SW480 (cell line): ENCODE measurements around the gene WDFY2.

Experiments
- DNase-seq: peaks from one replicate; pipeline ENCODE4 v3.0.0-alpha.2; 2016; ENCODE audit warnings: low spot score

Gene WDFY2

GRCh38 chr13:51770681-51771417 lies 186.6 kb downstream of the WDFY2 start:
- DNase-seq: no peak

GRCh38 chr13:51771418-51772104 lies 187.3 kb downstream of the WDFY2 start:
- no peak for DNase-seq

- DNase-seq: no peak
These were observed 187.8 kb downstream of the WDFY2 start for GRCh38 chr13:51772105-51772455.

DNA sequence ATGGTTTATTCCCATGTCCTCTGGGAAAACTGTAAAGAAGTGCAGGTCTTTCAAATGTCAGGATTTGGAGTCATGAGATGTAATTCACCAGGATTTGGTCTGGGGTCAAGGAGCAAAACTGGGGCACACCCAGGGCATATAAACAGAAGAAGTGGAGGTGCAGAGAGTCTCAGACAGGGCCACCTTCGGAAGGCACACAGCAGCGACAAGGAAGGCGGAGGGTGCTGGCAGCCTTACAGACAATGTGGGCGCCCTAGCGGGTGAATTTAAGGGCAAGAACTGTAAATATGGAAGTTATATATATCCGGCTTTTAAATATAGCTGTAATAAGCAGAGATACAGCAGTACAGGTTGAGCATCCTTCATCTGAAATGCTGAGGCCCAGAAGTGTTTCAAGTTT lies 188.5 kb downstream of the WDFY2 start:
- DNase-seq: no peak

- no peak for DNase-seq
These were observed 189.3 kb downstream of the WDFY2 start for GRCh38 chr13:51773515-51773914.

DNA sequence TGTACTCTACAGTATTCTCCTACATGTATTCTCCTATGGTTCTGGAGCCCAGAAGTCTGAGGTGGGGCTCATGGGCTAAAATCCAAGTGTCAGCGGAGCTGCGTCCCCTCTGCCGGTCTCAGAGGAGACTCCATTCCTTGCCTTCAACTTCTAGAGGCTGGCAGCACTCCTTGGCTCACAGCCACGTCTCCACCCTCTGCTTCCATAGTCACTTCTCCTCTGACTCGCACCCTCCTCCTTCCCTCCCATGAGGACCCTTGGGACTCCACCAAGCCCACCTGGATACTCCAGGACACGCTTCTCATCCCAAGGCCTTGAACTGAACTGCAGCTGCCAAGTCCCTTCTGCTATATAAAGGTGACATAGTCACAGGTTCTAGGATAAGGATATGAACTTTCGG lies 191.9 kb downstream of the WDFY2 start:
- DNase-seq: no peak

DNA sequence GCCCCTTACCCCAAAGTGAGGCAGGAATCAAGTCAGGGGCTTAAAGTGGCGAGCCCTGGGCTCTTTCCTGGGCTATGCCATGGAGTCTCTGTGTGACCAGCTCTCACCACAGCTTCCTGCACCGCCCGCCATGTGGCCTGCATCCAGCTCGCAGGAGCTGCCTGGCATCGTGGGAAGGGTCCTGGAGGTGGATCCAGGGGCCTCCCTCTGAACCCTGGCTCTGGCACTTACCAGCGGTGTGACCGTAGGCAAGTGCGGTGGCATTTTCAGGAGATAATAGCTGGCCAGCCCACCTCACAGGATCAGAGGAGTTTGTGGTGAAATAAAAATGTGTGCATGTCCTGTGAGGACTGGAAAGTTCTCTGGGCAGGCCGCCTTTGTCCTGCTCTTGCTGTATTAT lies 193.7 kb downstream of the WDFY2 start:
- peak; percentile 70 for DNase-seq

DNA sequence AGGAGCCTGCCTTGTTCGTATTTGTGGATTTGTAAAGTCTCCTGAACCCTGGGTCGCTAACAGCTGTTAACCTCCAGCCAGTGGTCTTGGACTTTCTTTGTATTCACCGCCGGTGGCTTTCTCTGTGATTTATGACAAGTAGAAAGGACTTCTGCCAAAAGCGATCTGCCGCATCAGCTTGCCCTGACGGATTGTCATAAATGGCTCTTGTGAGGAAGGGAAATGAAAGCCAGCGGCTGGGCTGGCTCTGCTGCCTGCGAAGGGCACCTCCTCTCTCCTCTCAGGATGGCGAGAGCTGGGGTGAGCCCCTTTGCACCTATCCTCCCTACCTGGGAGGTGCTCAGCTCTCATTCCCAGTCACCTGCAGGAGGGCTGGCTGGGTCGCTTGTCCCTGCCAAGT lies 194.1 kb downstream of the WDFY2 start:
- peak; percentile 73 for DNase-seq

GRCh38 chr13:51780099-51780498 lies 195.8 kb downstream of the WDFY2 start:
- DNase-seq: no peak

- peak; percentile 31 for DNase-seq
These were observed 197.2 kb downstream of the WDFY2 start for GRCh38 chr13:51781246-51782022.

DNA sequence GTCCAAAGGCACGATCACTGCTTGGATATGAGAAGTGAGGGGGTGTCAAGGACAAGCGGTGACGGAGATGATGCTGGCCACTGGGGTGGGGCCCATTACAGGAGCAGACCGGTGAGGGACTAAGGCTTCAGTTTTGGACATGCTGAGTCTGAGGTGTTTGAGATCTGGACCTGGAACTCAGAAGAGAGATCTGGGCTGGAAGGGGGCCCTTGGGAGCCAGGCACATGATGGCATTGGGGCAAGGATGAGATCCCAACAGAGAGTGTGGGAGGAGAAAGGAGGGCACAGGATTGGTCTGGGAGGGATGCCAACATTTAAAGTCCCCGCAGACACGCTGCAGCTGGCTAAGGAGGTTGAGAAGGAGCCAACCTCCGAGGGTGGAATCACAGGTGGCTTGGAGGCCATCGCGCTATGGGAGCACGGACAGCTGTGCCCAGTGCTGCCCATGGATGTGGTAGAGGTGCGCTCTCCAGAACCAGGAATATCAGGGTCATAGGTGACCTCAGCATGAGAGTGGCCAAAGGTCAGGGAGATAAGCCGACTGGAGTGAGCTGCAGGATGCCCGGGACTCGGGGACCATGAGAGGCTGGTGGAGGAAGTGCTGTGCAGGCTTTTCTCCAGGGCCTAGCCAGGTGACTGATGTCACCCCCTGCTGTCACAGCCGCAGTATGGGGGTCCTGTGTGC lies 197.9 kb downstream of the WDFY2 start:
- DNase-seq: no peak

DNA sequence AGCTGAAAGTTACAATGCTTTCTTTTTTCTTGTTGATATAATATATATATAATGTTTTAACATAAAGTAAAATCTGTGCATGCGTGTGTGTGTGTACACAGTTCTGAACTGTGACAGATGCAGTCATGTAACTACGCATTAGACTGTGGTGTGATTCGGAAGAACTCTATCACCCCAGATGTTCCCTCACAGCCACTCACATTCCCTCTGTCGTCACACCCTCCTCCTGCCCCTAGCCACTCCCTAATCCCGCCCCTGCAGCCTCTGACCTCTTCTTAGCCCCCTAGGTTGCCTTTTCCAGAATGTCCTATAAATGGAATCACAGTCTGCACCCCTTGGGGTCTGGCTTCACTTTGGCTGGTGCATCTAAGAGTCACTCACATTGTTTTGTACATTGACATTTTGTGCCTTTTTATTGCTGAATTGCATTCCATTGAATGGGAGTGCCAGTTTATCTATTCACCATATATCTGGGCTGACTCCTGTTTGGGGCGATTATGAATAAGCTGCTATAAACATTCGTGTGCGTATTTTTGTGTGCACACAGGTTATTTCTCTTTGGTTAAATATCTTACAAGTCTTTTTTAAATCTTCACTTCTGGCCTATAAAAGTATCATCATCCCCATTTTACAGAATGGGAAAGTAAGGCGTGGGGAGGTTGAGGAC lies 199.3 kb downstream of the WDFY2 start:
- DNase-seq: no peak

- DNase-seq: no peak
These were observed 199.8 kb downstream of the WDFY2 start for GRCh38 chr13:51784097-51784496.

DNA sequence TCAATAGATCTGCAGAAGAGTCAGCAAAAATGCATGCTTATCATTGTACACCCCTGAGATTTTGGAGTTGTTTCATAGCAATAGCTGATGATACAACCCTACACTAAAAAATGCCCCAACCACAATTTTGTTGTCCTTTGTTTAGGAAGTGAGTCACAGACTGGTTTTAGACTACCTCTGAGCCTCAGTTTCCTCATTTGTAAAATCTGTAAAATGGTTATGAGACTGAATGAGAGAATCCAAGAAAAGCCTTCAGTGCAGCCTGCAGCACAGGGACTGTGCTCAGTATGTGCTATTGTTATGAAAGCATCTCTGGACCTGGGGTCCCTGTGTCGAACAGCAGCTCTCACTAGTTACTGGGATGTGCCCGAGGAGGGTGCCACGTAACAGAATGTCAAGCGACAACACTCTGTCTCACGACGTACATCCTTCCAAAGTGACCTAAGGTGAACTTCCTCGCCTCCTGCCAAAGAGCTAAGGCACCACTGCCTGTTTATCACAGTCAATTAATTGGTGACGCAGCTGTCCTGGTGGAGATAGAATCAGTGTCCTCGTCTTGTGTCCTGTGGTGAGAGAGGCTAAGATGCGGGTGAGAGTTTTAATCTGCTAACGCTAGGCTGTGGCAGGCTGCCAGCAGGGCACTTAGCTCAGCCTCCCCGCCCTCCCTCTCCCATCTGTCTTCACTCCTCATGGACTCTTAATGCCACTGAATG lies 201.6 kb downstream of the WDFY2 start:
- no peak for DNase-seq

DNA sequence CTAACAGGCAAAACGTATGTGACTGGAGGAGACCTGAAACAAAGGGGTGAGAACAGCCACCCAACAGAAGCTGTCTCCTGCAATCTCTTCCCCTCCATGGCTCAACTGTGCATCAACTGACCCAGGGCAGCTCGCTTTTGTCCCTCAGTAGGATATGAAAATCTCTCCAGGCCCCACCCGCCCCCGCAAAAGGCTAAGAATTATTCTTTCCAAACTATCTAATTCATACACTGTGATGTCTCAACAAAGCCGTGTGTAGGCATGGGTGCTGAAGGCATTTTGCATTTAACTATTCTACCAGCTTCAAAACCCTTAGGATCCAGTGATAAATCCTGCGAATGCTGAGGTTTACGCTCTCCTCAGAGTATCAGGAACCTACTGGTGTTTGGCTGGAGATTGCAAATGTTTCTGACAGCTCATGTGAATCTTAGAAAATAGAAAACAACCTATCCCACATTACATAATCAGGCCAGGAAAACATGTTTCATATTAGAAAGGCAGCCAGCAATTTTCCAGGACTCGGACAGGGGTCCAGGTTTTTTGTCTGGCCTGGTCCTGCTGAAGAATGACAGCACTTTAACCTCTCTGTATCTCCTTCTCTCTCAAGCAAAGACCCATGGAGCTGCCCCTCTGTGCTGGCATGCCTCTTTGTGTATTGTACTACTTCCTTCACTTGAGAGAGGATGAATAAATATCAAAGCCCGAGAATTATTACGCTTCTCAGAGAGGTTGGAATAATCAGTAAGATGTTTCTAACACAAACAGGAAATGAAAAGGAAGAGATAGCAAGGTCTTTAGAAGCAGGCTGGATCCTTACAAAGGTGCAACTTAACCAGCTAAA lies 202.4 kb downstream of the WDFY2 start:
- DNase-seq: no peak

DNA sequence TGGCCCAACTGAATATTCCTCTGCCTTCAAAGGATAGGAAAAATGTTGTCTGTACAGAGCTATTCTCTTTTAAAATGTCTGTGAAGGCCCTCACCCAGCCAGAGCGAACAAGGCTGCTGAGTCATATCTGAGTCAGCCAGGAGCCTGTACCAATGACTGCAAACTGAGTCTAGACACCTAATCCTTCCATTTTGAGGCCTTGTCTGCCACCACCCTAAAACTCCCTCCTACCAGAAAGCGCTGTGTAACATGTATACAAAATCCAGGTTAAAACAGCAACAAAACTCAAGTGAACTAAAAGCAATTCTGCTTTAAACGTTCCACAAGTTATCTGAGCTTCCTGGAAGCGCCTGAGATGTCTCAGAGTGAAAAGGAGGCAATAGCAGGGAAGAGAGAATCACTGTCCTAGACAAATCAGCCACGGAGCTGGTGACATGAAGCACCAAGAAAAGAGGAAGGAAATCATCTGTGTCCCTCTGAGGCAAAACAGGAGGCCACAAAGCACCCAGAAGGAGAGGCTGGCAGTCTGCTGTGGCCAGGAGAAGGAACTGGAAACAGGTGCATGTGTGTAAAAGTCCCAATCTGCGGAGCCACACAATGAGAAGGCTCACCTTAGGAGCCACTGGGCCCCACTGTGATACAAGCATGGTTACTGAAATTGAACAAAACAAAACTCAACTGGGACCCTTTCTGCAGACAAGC lies 209.5 kb downstream of the WDFY2 start:
- peak; percentile 56 for DNase-seq

DNA sequence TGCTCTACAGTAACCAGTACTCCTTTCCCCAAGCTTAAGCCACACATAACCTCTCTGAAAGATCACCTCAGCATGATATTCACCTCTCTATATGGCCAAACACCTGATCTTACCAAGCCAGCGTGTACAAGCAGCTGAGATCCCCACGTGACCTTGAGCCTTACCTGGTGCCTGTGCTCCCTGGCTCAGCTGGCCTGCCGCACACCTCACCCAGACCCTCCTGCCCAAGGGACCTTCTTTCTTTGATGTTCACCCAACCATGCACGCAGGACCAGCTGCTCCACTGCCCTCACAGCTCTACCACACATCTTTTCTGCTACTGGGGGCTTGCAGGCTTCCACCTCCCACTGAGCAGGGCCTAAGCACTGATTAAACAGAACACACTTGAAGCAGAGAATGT lies 210.7 kb downstream of the WDFY2 start:
- no peak for DNase-seq

DNA sequence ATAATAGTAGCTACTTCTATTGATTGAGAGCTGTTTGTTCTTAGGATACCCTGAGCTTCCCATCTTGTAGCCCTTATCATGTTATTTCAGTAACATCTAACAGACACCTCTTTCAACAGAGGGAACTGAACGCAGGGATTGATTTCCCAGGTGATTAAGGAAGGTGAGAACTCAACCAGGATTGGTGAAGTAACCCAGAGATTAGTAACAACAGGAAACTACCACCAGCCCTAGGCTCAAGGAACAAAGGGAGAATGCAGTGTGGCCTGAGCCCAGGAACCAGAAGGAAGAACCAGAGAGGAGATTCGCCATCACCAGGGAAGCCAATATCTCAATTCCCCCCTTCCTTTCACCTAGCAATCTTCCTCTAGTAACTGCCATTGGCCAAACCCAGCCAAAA lies 211.2 kb downstream of the WDFY2 start:
- no peak for DNase-seq

- no peak for DNase-seq
These were observed 212.3 kb downstream of the WDFY2 start for GRCh38 chr13:51796546-51796945.
